GM23338 (cell line): ENCODE results near the gene PPIC. TPM values are rescaled to one million over a fixed set of nuclear protein-coding genes. Genes with fewer than 3 reads are reported as not detected.

ENCODE experiments used
- ATAC-seq: fragments of 200-7000 bp; cut with Tn5 transposase; 3 replicates; pipeline ENCODE4 v1.9.1; 2020
- DNase-seq: peaks from one replicate; pipeline ENCODE4 v3.0.0-alpha.2; 2015; ENCODE audit warnings: low spot score
- H2AFZ ChIP-seq: fragments of 200-600 bp; sonication (generic); 2 replicates; pipeline ENCODE4 v1.8.0; 2016; ENCODE audit warnings: antibody characterized with exemption, mild to moderate bottlenecking, moderate library complexity
- H3F3A ChIP-seq: fragments of 200-600 bp; sonication (generic); replicated peaks from 2 replicates; pipeline ENCODE4 v1.8.0; 2017; ENCODE audit warnings: antibody characterized with exemption, mixed run types, low read depth
- H3K27ac ChIP-seq: fragments of 200-600 bp; sonication (generic); 2 replicates; pipeline ENCODE4 v1.6.1; 2016; ENCODE audit warnings: low read depth
- H3K27me3 ChIP-seq: fragments of 200-600 bp; sonication (generic); 2 replicates; pipeline ENCODE4 v1.8.0; 2016; ENCODE audit warnings: mild to moderate bottlenecking, mixed run types, moderate library complexity; ENCODE audit not compliant: insufficient read depth
- H3K36me3 ChIP-seq: fragments of 200-600 bp; sonication (generic); 2 replicates; pipeline ENCODE4 v1.8.0; 2016; ENCODE audit warnings: mild to moderate bottlenecking; ENCODE audit not compliant: insufficient read depth
- H3K4me1 ChIP-seq: fragments of 200-600 bp; sonication (generic); 2 replicates; pipeline ENCODE4 v1.8.0; 2016; ENCODE audit warnings: mild to moderate bottlenecking, moderate library complexity; ENCODE audit not compliant: insufficient read depth
- H3K4me2 ChIP-seq: fragments of 200-600 bp; sonication (generic); 2 replicates; pipeline ENCODE4 v1.7.1; 2017; ENCODE audit warnings: mixed run types
- H3K4me3 ChIP-seq: fragments of 200-600 bp; sonication (generic); 2 replicates; pipeline ENCODE4 v1.6.1; 2016; ENCODE audit warnings: mixed run types
- H3K79me2 ChIP-seq: fragments of 200-600 bp; sonication (generic); replicated peaks from 2 replicates; pipeline ENCODE4 v1.8.0; 2017; ENCODE audit warnings: mild to moderate bottlenecking; ENCODE audit not compliant: insufficient read depth
- H3K9me2 ChIP-seq: fragments of 200-600 bp; sonication (generic); 2 replicates; pipeline ENCODE4 v1.8.0; 2017; ENCODE audit not compliant: insufficient read depth
- H4K20me1 ChIP-seq: fragments of 200-600 bp; sonication (generic); replicated peaks from 2 replicates; pipeline ENCODE4 v1.8.0; 2017; ENCODE audit warnings: mild to moderate bottlenecking; ENCODE audit not compliant: insufficient read depth
- H3K27ac Mint-ChIP-seq: 2 replicates; pipeline ENCODE4 v1.8.0; 2020; ENCODE audit warnings: inconsistent platforms, mild to moderate bottlenecking, moderate library complexity, mixed read lengths
- H3K27me3 Mint-ChIP-seq: 3 replicates; pipeline ENCODE4 v1.8.0; 2022; ENCODE audit warnings: low read depth, mild to moderate bottlenecking, moderate library complexity, mixed read lengths, inconsistent platforms; ENCODE audit not compliant: insufficient read depth, poor library complexity
- H3K36me3 Mint-ChIP-seq: 3 replicates; pipeline ENCODE4 v1.8.0; 2021; ENCODE audit warnings: low read depth, mild to moderate bottlenecking, inconsistent platforms, moderate library complexity, mixed read lengths
- H3K4me1 Mint-ChIP-seq: 3 replicates; pipeline ENCODE4 v1.8.0; 2020; ENCODE audit warnings: mild to moderate bottlenecking, inconsistent platforms, mixed read lengths
- H3K4me3 Mint-ChIP-seq: 3 replicates; pipeline ENCODE4 v1.8.0; 2021; ENCODE audit warnings: moderate library complexity, mild to moderate bottlenecking, inconsistent platforms, mixed read lengths
- H3K9me3 Mint-ChIP-seq: 3 replicates; pipeline ENCODE4 v1.8.0; 2020; ENCODE audit warnings: moderate library complexity, mild to moderate bottlenecking, inconsistent platforms, mixed read lengths
- CREB1 ChIP-seq: fragments of 250-450 bp; sonication (Bioruptor Pico); IDR thresholded peaks from 2 replicates; pipeline ENCODE4 v1.5.0; 2020; ENCODE audit warnings: low read depth, mild to moderate bottlenecking, moderate library complexity
- EZH2 ChIP-seq: fragments of 200-600 bp; sonication (generic); IDR thresholded peaks from one replicate; pipeline ENCODE4 v1.8.0; 2017; ENCODE audit warnings: antibody characterized with exemption, mild to moderate bottlenecking, low read depth; ENCODE audit not compliant: unreplicated experiment
- EZH2phosphoT487 ChIP-seq: fragments of 200-600 bp; sonication (generic); IDR thresholded peaks from one replicate; pipeline ENCODE4 v1.8.1; 2018; ENCODE audit warnings: antibody characterized with exemption; ENCODE audit not compliant: unreplicated experiment
- JUNB ChIP-seq: IDR thresholded peaks from one replicate; pipeline ENCODE4 v1.6.1; 2016; ENCODE audit warnings: antibody characterized with exemption; ENCODE audit not compliant: unreplicated experiment
- NANOG ChIP-seq: IDR thresholded peaks from 2 replicates; pipeline ENCODE4 v1.6.1; 2016; ENCODE audit warnings: antibody characterized with exemption, borderline replicate concordance
- POLR2AphosphoS5 ChIP-seq: IDR thresholded peaks from 2 replicates; pipeline ENCODE4 v1.6.1; 2016; ENCODE audit warnings: antibody characterized with exemption, low read depth
- STAT1 ChIP-seq: IDR thresholded peaks from one replicate; pipeline ENCODE4 v1.6.1; 2016; ENCODE audit warnings: antibody characterized with exemption; ENCODE audit not compliant: unreplicated experiment
- ZNF114 ChIP-seq: fragments of 250-450 bp; sonication (Bioruptor Pico); IDR thresholded peaks from 2 replicates; pipeline ENCODE4 v1.5.0; 2020; ENCODE audit warnings: mild to moderate bottlenecking, moderate library complexity
- ZNF331 ChIP-seq: fragments of 250-450 bp; sonication (Bioruptor Pico); IDR thresholded peaks from 2 replicates; pipeline ENCODE4 v1.5.0; 2020; ENCODE audit warnings: low read depth, mild to moderate bottlenecking, moderate library complexity
- polyA plus RNA-seq: library from polyadenylated mRNA; unstranded; fragments of >200 nt; fragmentation: Nextera tagmentation; extraction: Ambion mirVana; gene quantifications from 2 replicates; pipeline ENCODE4 v1.2.1, GENCODE V29; 2016
- total RNA-seq: library from RNA; depleted of rRNA; stranded (reverse); fragments of >200 nt; shearing (Covaris generic); gene quantifications from 2 replicates; pipeline ENCODE4 v1.2.3, GENCODE V29; 2014
- TF ChIP-seq, protein P1 (sequence below): IDR thresholded peaks from 2 replicates; pipeline ENCODE4 v1.6.1; 2016; ENCODE audit warnings: antibody characterized with exemption
- TF ChIP-seq, protein P2 (sequence below): IDR thresholded peaks from one replicate; pipeline ENCODE4 v1.6.1; 2018; ENCODE audit warnings: antibody characterized with exemption; ENCODE audit not compliant: unreplicated experiment
- TF ChIP-seq, protein P3 (sequence below), 2 experiments: fragments of 200-600 bp in 1 of 2; sonication (generic) in 1 of 2; conservative IDR thresholded peaks; 2 replicates each; pipeline versions ENCODE4 v1.5.1 to v1.6.1; 2016 to 2017; ENCODE audit warnings: antibody characterized with exemption in 2 of 2, low read depth in 2 of 2, mild to moderate bottlenecking in 2 of 2, moderate library complexity in 1 of 2
- TF ChIP-seq, protein P4 (sequence below): fragments of 250-450 bp; sonication (Bioruptor Pico); IDR thresholded peaks from 2 replicates; pipeline ENCODE4 v1.5.0; 2020; ENCODE audit warnings: mild to moderate bottlenecking, moderate library complexity

Gene PPIC
- total and polyA plus RNA-seq, 2 experiments from 2014 or later = 13.9 to 21.0 TPM

DNA sequence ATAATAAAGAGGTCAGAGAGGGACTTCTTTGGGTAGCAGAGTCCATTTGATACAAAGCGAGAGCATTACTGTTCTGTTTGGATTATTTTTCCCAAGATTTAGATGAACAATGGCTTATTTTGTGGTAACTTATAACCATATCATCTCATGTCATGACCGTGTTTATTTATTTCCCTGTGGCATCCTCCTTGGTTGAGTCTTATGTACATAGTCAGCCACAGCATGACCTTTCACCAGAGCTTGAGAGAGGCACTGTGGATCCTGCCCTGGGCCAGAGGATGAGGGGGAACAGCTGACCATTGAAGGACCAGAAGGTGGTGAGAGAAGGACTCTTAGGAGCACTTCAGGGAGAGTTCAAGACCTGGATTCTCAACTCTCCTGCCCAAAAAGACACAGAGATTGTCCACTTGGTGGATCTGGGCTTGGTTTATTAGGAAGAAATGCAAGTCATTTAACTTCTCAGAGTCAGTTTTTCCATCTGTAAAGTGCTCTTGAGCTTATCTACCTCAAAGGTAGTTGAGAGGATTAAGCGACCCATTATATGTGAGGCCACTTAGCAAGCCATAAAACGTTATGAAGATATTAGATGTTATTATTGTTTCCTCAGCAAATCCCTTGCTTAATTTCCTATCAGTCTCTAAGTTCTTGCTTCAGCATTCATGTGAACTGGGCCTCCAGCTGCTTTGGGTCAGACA lies 51.4 kb downstream of the PPIC start:
- H3K79me2 ChIP-seq = no peaks in the 10 kb centered on the region
- TF ChIP-seq, protein P1, sequence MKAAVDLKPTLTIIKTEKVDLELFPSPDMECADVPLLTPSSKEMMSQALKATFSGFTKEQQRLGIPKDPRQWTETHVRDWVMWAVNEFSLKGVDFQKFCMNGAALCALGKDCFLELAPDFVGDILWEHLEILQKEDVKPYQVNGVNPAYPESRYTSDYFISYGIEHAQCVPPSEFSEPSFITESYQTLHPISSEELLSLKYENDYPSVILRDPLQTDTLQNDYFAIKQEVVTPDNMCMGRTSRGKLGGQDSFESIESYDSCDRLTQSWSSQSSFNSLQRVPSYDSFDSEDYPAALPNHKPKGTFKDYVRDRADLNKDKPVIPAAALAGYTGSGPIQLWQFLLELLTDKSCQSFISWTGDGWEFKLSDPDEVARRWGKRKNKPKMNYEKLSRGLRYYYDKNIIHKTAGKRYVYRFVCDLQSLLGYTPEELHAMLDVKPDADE = no peak
- TF ChIP-seq, protein P2, sequence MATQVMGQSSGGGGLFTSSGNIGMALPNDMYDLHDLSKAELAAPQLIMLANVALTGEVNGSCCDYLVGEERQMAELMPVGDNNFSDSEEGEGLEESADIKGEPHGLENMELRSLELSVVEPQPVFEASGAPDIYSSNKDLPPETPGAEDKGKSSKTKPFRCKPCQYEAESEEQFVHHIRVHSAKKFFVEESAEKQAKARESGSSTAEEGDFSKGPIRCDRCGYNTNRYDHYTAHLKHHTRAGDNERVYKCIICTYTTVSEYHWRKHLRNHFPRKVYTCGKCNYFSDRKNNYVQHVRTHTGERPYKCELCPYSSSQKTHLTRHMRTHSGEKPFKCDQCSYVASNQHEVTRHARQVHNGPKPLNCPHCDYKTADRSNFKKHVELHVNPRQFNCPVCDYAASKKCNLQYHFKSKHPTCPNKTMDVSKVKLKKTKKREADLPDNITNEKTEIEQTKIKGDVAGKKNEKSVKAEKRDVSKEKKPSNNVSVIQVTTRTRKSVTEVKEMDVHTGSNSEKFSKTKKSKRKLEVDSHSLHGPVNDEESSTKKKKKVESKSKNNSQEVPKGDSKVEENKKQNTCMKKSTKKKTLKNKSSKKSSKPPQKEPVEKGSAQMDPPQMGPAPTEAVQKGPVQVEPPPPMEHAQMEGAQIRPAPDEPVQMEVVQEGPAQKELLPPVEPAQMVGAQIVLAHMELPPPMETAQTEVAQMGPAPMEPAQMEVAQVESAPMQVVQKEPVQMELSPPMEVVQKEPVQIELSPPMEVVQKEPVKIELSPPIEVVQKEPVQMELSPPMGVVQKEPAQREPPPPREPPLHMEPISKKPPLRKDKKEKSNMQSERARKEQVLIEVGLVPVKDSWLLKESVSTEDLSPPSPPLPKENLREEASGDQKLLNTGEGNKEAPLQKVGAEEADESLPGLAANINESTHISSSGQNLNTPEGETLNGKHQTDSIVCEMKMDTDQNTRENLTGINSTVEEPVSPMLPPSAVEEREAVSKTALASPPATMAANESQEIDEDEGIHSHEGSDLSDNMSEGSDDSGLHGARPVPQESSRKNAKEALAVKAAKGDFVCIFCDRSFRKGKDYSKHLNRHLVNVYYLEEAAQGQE = no peak
- no peak for TF ChIP-seq STAT1
- TF ChIP-seq, protein P3, sequence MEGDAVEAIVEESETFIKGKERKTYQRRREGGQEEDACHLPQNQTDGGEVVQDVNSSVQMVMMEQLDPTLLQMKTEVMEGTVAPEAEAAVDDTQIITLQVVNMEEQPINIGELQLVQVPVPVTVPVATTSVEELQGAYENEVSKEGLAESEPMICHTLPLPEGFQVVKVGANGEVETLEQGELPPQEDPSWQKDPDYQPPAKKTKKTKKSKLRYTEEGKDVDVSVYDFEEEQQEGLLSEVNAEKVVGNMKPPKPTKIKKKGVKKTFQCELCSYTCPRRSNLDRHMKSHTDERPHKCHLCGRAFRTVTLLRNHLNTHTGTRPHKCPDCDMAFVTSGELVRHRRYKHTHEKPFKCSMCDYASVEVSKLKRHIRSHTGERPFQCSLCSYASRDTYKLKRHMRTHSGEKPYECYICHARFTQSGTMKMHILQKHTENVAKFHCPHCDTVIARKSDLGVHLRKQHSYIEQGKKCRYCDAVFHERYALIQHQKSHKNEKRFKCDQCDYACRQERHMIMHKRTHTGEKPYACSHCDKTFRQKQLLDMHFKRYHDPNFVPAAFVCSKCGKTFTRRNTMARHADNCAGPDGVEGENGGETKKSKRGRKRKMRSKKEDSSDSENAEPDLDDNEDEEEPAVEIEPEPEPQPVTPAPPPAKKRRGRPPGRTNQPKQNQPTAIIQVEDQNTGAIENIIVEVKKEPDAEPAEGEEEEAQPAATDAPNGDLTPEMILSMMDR (conservative IDR thresholded peaks at IDR 0.05; ENCODE audit: low read depth in 2 of 2) = no peak
- no peak for TF ChIP-seq ZNF114 (CRISPR knock-in tag)
- TF ChIP-seq, protein P4, sequence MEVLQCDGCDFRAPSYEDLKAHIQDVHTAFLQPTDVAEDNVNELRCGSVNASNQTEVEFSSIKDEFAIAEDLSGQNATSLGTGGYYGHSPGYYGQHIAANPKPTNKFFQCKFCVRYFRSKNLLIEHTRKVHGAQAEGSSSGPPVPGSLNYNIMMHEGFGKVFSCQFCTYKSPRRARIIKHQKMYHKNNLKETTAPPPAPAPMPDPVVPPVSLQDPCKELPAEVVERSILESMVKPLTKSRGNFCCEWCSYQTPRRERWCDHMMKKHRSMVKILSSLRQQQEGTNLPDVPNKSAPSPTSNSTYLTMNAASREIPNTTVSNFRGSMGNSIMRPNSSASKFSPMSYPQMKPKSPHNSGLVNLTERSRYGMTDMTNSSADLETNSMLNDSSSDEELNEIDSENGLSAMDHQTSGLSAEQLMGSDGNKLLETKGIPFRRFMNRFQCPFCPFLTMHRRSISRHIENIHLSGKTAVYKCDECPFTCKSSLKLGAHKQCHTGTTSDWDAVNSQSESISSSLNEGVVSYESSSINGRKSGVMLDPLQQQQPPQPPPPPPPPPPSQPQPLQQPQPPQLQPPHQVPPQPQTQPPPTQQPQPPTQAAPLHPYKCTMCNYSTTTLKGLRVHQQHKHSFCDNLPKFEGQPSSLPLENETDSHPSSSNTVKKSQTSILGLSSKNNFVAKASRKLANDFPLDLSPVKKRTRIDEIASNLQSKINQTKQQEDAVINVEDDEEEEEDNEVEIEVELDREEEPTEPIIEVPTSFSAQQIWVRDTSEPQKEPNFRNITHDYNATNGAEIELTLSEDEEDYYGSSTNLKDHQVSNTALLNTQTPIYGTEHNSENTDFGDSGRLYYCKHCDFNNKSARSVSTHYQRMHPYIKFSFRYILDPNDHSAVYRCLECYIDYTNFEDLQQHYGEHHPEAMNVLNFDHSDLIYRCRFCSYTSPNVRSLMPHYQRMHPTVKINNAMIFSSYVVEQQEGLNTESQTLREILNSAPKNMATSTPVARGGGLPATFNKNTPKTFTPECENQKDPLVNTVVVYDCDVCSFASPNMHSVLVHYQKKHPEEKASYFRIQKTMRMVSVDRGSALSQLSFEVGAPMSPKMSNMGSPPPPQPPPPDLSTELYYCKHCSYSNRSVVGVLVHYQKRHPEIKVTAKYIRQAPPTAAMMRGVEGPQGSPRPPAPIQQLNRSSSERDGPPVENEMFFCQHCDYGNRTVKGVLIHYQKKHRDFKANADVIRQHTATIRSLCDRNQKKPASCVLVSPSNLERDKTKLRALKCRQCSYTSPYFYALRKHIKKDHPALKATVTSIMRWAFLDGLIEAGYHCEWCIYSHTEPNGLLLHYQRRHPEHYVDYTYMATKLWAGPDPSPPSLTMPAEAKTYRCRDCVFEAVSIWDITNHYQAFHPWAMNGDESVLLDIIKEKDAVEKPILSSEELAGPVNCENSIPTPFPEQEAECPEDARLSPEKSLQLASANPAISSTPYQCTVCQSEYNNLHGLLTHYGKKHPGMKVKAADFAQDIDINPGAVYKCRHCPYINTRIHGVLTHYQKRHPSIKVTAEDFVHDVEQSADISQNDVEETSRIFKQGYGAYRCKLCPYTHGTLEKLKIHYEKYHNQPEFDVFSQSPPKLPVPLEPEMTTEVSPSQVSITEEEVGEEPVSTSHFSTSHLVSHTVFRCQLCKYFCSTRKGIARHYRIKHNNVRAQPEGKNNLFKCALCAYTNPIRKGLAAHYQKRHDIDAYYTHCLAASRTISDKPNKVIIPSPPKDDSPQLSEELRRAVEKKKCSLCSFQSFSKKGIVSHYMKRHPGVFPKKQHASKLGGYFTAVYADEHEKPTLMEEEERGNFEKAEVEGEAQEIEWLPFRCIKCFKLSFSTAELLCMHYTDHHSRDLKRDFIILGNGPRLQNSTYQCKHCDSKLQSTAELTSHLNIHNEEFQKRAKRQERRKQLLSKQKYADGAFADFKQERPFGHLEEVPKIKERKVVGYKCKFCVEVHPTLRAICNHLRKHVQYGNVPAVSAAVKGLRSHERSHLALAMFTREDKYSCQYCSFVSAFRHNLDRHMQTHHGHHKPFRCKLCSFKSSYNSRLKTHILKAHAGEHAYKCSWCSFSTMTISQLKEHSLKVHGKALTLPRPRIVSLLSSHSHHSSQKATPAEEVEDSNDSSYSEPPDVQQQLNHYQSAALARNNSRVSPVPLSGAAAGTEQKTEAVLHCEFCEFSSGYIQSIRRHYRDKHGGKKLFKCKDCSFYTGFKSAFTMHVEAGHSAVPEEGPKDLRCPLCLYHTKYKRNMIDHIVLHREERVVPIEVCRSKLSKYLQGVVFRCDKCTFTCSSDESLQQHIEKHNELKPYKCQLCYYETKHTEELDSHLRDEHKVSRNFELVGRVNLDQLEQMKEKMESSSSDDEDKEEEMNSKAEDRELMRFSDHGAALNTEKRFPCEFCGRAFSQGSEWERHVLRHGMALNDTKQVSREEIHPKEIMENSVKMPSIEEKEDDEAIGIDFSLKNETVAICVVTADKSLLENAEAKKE (CRISPR knock-in tag) = no peak
- TF ChIP-seq ZNF331 (CRISPR knock-in tag) = no peak
- TF ChIP-seq POLR2AphosphoS5 = no peak
- no peak for TF ChIP-seq CREB1
- TF ChIP-seq JUNB = no peak
- no peak for TF ChIP-seq EZH2phosphoT487
- TF ChIP-seq NANOG = no peak
- TF ChIP-seq EZH2 = no peak
- H2AFZ ChIP-seq = no peak overlapping the region
- no peak for DNase-seq
- H3K36me3 Mint-ChIP-seq = no peaks in the 10 kb centered on the region
- H3K9me2 ChIP-seq = no peaks in the 10 kb centered on the region
- no peak overlapping the region for H3K4me3 Mint-ChIP-seq
- H3K4me2 ChIP-seq = no peak overlapping the region
- H3K27ac ChIP-seq = no peak overlapping the region
- no peaks in the 10 kb centered on the region for H4K20me1 ChIP-seq
- H3K9me3 Mint-ChIP-seq = no peaks in the 10 kb centered on the region
- no peaks in the 10 kb centered on the region for H3K27me3 ChIP-seq
- no peak overlapping the region for H3K4me3 ChIP-seq
- no peak overlapping the region for H3K27ac Mint-ChIP-seq
- H3K36me3 ChIP-seq = no peaks in the 10 kb centered on the region
- H3K4me1 Mint-ChIP-seq = peaks cover 7% of the 10 kb centered on the region; the same call in 2 of the 3 replicates
- no peaks in the 10 kb centered on the region for H3K4me1 ChIP-seq
- no peaks in the 10 kb centered on the region for H3F3A ChIP-seq
- ATAC-seq = no peak
- no peaks in the 10 kb centered on the region for H3K27me3 Mint-ChIP-seq
